ENCODE measurements around the gene CTNNA2.

Gene CTNNA2

DNA sequence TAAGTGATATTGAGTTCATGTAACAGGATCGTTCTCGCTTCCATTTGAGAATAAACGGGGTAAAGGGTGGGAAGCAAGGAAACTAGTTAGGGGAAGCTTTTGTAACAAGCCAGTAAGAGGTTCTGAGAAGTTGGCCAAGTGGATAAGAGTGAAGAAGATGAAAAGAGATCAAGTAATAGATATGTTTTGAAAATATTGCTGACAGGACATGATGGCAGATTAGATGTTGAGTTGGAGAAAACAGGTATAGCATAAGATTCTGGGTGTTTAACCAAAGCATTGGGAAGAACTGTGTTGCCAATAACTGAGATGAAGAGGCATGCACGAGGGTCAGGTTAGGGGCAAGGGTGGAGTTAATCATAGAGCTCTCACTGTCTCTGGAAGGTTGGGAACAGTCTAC, 1121.7 kb downstream of the CTNNA2 start:
- no peak for DNase-seq (ENCODE audit: low read depth in 2 of 2, low spot score in 1 of 2)

DNA sequence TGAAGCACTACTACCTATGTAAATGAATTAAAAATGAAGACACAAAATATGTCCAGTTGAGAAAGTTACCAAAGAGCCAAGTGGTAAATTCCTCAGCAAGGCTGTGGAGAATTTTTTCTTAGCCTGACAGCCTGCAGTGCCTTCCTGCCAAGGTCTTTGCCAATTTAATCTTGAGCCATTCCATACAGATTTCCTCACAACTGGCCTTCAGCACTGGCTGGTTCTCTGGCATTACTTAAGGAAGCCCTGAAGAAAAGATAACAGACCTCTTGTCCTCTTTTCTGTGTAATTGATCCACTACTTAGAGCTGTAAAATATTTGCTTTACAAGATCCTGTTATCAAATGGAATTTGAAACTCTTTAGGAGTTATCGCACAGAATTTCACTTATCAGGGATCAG, 1125.9 kb downstream of the CTNNA2 start:
- DNase-seq (ENCODE audit: low read depth in 2 of 2, low spot score in 1 of 2), result no peak

DNA sequence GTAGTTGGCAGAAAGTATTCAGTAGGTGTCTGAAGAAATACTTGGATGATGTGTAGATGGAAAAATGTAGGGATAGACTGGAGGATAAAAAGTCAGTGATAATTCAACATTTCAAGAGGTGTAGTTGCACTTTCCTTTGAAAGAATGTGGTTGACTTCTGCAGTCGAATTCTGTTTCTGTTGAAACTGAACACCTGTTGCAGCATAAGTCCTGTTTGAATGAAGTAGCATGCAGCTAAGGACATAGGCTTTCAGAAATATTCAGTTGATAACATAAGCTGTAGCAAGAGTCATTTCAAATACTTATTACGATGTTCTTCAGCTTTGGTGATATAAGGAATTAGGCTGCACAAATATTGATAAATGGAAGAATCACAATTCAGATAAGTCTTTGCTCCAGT, 1129.6 kb downstream of the CTNNA2 start:
- DNase-seq (ENCODE audit: low read depth in 2 of 2, low spot score in 1 of 2), result no peak

DNA sequence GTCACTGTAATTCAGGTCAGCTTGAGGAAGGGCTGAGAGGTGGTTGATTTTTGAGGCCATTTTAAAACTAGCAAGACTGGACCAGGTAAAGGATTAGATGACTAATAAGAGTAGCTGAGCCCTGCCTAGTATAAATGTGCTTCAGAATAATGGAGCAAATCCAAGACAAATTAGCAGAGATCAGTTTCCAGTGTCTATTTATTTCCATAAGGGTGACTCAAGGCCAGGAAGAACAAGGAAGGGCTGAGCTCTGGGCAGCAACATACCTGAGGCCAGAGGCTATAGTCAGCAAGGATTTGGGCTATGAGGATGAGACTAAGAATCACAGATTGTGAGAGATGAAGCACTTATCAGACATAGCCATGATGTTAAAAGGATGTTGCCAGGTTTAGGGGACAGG, 1130.7 kb downstream of the CTNNA2 start:
- DNase-seq (ENCODE audit: low read depth in 2 of 2, low spot score in 1 of 2), result no peak

DNA sequence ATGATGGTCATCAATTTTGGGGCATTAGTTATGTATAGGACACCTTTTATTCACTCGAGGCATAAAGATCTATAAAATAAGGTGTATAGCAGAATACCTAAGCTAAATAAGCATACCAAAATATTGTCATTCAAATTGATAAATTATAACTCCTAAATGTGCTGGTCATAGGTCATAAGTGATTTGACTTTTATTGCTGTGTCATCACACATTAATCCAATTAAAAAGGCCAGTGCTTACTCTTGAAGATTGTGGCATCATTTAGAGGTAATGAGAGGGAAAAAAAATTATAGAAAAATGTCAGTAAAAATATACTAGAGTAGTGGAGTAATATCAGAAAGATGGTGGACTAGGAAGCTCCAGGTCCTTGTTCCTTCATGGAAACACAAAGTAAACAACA, 1138.6 kb downstream of the CTNNA2 start:
- no peak for DNase-seq (ENCODE audit: low read depth in 2 of 2, low spot score in 1 of 2)

DNA sequence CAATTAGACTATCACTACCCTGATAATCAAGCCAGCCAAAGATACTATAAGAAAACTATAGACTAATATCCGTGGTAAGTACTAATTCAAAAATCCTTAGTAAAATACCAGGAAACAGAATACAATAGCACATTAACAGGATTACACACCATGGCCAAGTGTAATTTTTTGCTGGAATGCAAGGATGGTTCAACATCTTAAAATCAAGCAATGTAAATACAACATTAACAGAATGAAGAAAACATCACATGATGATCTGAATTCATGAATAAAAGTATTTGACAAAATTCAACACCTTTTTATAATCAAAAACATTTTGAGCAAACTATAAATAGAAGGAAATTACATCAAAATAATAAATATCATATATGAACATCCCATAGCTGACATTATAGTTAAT, 1142.4 kb downstream of the CTNNA2 start:
- DNase-seq (ENCODE audit: low read depth in 2 of 2, low spot score in 1 of 2), result no peak

DNA sequence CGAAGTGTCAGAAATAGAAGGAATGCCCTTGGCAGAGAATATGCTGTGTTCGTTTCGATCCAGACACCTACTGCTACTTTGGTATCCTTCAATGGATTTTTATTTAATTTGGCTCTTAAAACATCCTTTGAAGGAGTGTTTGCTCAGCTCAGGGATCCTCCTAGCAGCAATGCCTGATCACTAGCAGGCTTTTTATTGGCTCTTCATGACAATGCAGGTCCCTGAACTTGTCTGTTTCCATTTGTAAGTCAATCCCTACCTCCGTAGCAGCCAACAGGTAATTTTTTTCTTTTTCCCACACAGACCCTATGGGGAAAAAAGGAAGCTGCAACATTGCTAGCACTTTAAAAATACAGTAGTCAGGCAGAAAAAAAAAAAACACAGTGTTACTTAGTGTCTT, 1157.9 kb downstream of the CTNNA2 start:
- DNase-seq (ENCODE audit: low read depth in 2 of 2, low spot score in 1 of 2), result no peak

DNA sequence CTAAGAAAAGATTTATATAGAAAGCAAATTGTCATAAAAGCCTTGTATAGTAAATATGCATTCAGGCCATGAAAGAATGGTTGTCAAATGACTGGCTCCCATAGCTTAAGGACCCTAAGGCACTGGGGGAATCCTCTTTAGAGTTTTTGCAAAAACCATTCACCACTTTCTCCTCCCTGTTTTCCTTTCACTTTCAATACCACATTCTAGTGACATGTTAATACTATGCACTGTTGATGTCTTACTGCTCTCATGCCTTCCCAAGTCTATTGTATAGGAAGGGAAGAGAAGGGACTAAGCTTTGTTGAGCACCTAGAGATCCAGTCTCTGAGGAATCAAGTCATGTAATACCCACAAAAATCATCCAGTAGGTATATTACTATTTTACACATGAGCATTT, 1174.7 kb downstream of the CTNNA2 start:
- DNase-seq (ENCODE audit: low read depth in 2 of 2, low spot score in 1 of 2), result no peak

DNA sequence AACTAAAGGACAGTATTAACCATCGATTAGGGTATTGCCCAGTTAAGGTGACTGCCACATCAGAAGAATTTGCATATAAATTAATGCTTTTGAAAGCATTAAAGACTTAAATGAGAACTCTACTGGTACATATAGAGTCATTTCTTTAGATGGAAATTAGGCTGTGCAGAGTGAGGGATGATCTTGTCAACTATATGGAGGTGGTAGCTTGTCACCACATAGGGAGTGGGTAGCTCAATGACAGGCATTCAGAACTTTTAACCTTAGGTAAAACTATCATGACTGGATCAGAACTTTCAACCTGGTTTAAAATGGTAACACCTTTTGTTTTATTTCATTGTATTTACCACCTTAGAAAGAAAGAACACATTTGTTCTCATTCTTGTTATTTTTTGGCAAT, 1176.3 kb downstream of the CTNNA2 start:
- DNase-seq (ENCODE audit: low read depth in 2 of 2, low spot score in 1 of 2), result no peak
